MCF 10A (cell line): Measurements from ENCODE around the gene PDGFC. TPM values are rescaled to one million over a fixed set of nuclear protein-coding genes. Genes with fewer than 3 reads are reported as not detected.

Source experiments
- BruUV-seq: library from RNA; stranded (reverse); fragments of 400-500 nt; replicated peaks from 2 replicates; lab custom pipeline; 2021; lab: Mats Ljungman, UMichigan
- CTCF ChIA-PET: fragments of 300-600 bp; sonication (Branson Sonifier 250); formaldehyde crosslinking; extraction: SDS; loops from one replicate; lab custom pipeline; 2021; ENCODE audit warnings: antibody characterized with exemption, inconsistent platforms; lab: Yijun Ruan, JAX
- POLR2A ChIA-PET: fragments of 300-600, 350-650 bp; sonication (Branson Sonifier 250); formaldehyde crosslinking; extraction: SDS; loops from one replicate; lab custom pipeline; 2020; ENCODE audit warnings: antibody characterized with exemption, inconsistent platforms; lab: Yijun Ruan, JAX
- DNase-seq: peaks from one replicate; pipeline ENCODE4 v3.0.0-alpha.2; 2018; ENCODE audit not compliant: unreplicated experiment
- H3K27ac Mint-ChIP-seq: one replicate; pipeline ENCODE4 v1.8.0; 2022; ENCODE audit warnings: mild to moderate bottlenecking, low read depth, mixed read lengths; ENCODE audit not compliant: unreplicated experiment
- H3K27me3 Mint-ChIP-seq: one replicate; pipeline ENCODE4 v1.8.0; 2022; ENCODE audit warnings: mixed read lengths; ENCODE audit not compliant: insufficient read depth, unreplicated experiment
- H3K36me3 Mint-ChIP-seq: one replicate; pipeline ENCODE4 v1.8.0; 2022; ENCODE audit warnings: mild to moderate bottlenecking, moderate library complexity, mixed read lengths; ENCODE audit not compliant: insufficient read depth, unreplicated experiment
- H3K4me1 Mint-ChIP-seq: one replicate; pipeline ENCODE4 v1.8.0; 2022; ENCODE audit warnings: mixed read lengths; ENCODE audit not compliant: insufficient read depth, unreplicated experiment
- H3K4me3 Mint-ChIP-seq: one replicate; pipeline ENCODE4 v1.8.0; 2022; ENCODE audit warnings: mild to moderate bottlenecking, moderate library complexity, mixed read lengths; ENCODE audit not compliant: unreplicated experiment
- H3K9me3 Mint-ChIP-seq: one replicate; pipeline ENCODE4 v1.8.0; 2022; ENCODE audit warnings: mixed read lengths; ENCODE audit not compliant: unreplicated experiment
- CTCF ChIP-seq: fragments of 200-600 bp; IDR thresholded peaks from one replicate; pipeline ENCODE4 v1.8.0; 2022; ENCODE audit warnings: antibody characterized with exemption, mild to moderate bottlenecking; ENCODE audit not compliant: unreplicated experiment
- intact Hi-C: fragments of 100-400 bp; cut with micrococcal nuclease; formaldehyde crosslinking; loops from 2 replicates; pipeline ENCODE4 v1.14.1; 2022
- total RNA-seq: library from RNA; stranded (reverse); gene quantifications from 2 replicates; pipeline ENCODE4 v1.2.3, GENCODE V29; 2022

Gene PDGFC
- total RNA-seq, 1 experiment from 2014 or later: 74.8 TPM

- H3K36me3 Mint-ChIP-seq: peaks cover 51% of the 10 kb centered on the region
- peaks cover 36% of the 10 kb centered on the region for H3K4me1 Mint-ChIP-seq
- no peaks in the 10 kb centered on the region for H3K27me3 Mint-ChIP-seq
- H3K27ac Mint-ChIP-seq: peak overlapping the region; percentile 46
- no peak for DNase-seq
- POLR2A ChIA-PET: no interaction called here
- H3K4me3 Mint-ChIP-seq: no peak overlapping the region
- no TSS peak for BruUV-seq
- H3K9me3 Mint-ChIP-seq: no peaks in the 10 kb centered on the region
- no peak for TF ChIP-seq CTCF
- CTCF ChIA-PET: no interaction called here
- intact Hi-C loops: no loop called here
Measured at GRCh38 chr4:156764846-156765245, 206.8 kb downstream of the PDGFC start.

- CTCF ChIA-PET: no interaction called here
- Mint-ChIP-seq H3K27ac (peak overlapping the region; percentile 46), H3K4me3 (no peak overlapping the region), H3K27me3 (no peaks in the 10 kb centered on the region), H3K4me1 (peaks cover 35% of the 10 kb centered on the region), H3K9me3 (no peaks in the 10 kb centered on the region), H3K36me3 (peaks cover 51% of the 10 kb centered on the region)
- no peak for TF ChIP-seq CTCF
- no TSS peak for BruUV-seq
- peak; percentile 40 for DNase-seq
- intact Hi-C loops: no loop called here
- POLR2A ChIA-PET: interaction anchor here (0.6 to 1.4 kb wide), 6 partner anchors 11 to 207 kb away, joined by 3 read pairs; no protein-coding TSS in a partner anchor
Measured at GRCh38 chr4:156764145-156764544, 207.5 kb downstream of the PDGFC start.

- Mint-ChIP-seq H3K9me3 (peaks cover 2% of the 10 kb centered on the region), H3K4me1 (peaks cover 33% of the 10 kb centered on the region), H3K27me3 (no peaks in the 10 kb centered on the region), H3K4me3 (no peak overlapping the region), H3K36me3 (peaks cover 51% of the 10 kb centered on the region), H3K27ac (peak overlapping the region; percentile 46)
- no TSS peak for BruUV-seq
- intact Hi-C loops: no loop called here
- no peak for TF ChIP-seq CTCF
- POLR2A ChIA-PET: interaction anchor here (0.6 to 1.4 kb wide), 6 partner anchors 11 to 208 kb away, joined by 3 read pairs; no protein-coding TSS in a partner anchor
- no peak for DNase-seq
- CTCF ChIA-PET: no interaction called here
Measured at GRCh38 chr4:156763511-156763910, 208.1 kb downstream of the PDGFC start.

GRCh38 chr4:156762851-156763250, 208.7 kb downstream of the PDGFC start:
- Mint-ChIP-seq H3K36me3 (peaks cover 46% of the 10 kb centered on the region), H3K27ac (no peak overlapping the region), H3K9me3 (peaks cover 9% of the 10 kb centered on the region), H3K27me3 (no peaks in the 10 kb centered on the region), H3K4me1 (peaks cover 26% of the 10 kb centered on the region), H3K4me3 (no peak overlapping the region)
- no peak for TF ChIP-seq CTCF
- intact Hi-C loops: no loop called here
- ChIA-PET POLR2A (interaction anchor here (1.4 kb wide), 2 partner anchors 12 to 184 kb away, joined by 3 read pairs; no protein-coding TSS in a partner anchor), CTCF (interaction anchor here (0.5 to 0.8 kb wide), 2 partner anchors 13 to 204 kb away, joined by 3 to 7 read pairs; no protein-coding TSS in a partner anchor)
- no TSS peak for BruUV-seq
- DNase-seq: no peak
